GOT3 (cell line): ENCODE measurements around the gene FIGN.

ENCODE experiments used
- DNase-seq: peaks from one replicate; lab custom pipeline; 2025; ENCODE audit warnings: mixed read lengths; lab: John Stamatoyannopoulos, UW

FIGN gene

GRCh38 chr2:163708265-163708664 lies 27.5 kb downstream of the FIGN start:
- no peak for DNase-seq

GRCh38 chr2:163703386-163703785 lies 32.4 kb downstream of the FIGN start:
- DNase-seq: no peak

- no peak for DNase-seq
Observed at GRCh38 chr2:163701399-163702195, 34.2 kb downstream of the FIGN start.

GRCh38 chr2:163698857-163699256 lies 37.0 kb downstream of the FIGN start:
- no peak for DNase-seq

GRCh38 chr2:163697846-163698637 lies 37.8 kb downstream of the FIGN start:
- DNase-seq: no peak

- DNase-seq: no peak
Observed at GRCh38 chr2:163697429-163697828, 38.4 kb downstream of the FIGN start.

GRCh38 chr2:163693484-163693883 lies 42.3 kb downstream of the FIGN start:
- DNase-seq: no peak

- DNase-seq: no peak
Observed at GRCh38 chr2:163692611-163693482, 43.0 kb downstream of the FIGN start.

- DNase-seq: no peak
Observed at GRCh38 chr2:163692081-163692480, 43.7 kb downstream of the FIGN start.

- DNase-seq: no peak
Observed at GRCh38 chr2:163690896-163691295, 44.9 kb downstream of the FIGN start.

GRCh38 chr2:163687217-163687616 lies 48.6 kb downstream of the FIGN start:
- DNase-seq: no peak

GRCh38 chr2:163686289-163686688 lies 49.5 kb downstream of the FIGN start:
- no peak for DNase-seq

GRCh38 chr2:163682695-163683094 lies 53.1 kb downstream of the FIGN start:
- no peak for DNase-seq

- no peak for DNase-seq
Observed at GRCh38 chr2:163681745-163682144, 54.1 kb downstream of the FIGN start.

GRCh38 chr2:163675388-163675787 lies 60.4 kb downstream of the FIGN start:
- DNase-seq: no peak

- DNase-seq: no peak
Observed at GRCh38 chr2:163673522-163673921, 62.3 kb downstream of the FIGN start.

- DNase-seq: no peak
Observed at GRCh38 chr2:163670929-163671328, 64.9 kb downstream of the FIGN start.

GRCh38 chr2:163669506-163669905 lies 66.3 kb downstream of the FIGN start:
- DNase-seq: no peak

GRCh38 chr2:163667064-163667887 lies 68.5 kb downstream of the FIGN start:
- no peak for DNase-seq

- DNase-seq: no peak
Observed at GRCh38 chr2:163665817-163666216, 70.0 kb downstream of the FIGN start.

GRCh38 chr2:163665051-163665450 lies 70.8 kb downstream of the FIGN start:
- no peak for DNase-seq
